ENCODE results near the gene CA12.

The CA12 gene

GRCh38 chr15:63374686-63375520, 6.7 kb downstream of the CA12 start:
- DNase-seq, result no peak

- DNase-seq, result no peak
Measured at GRCh38 chr15:63373866-63374548, 7.6 kb downstream of the CA12 start.

GRCh38 chr15:63373330-63373729, 8.3 kb downstream of the CA12 start:
- DNase-seq, result no peak

- DNase-seq, result no peak
Measured at GRCh38 chr15:63372753-63373152, 8.9 kb downstream of the CA12 start.

GRCh38 chr15:63372018-63372705, 9.5 kb downstream of the CA12 start:
- no peak for DNase-seq

- DNase-seq, result no peak
Measured at GRCh38 chr15:63371297-63371918, 10.2 kb downstream of the CA12 start.

GRCh38 chr15:63370764-63371163, 10.9 kb downstream of the CA12 start:
- DNase-seq, result no peak

GRCh38 chr15:63369781-63370180, 11.9 kb downstream of the CA12 start:
- no peak for DNase-seq

- DNase-seq, result no peak
Measured at GRCh38 chr15:63369296-63369695, 12.3 kb downstream of the CA12 start.

- no peak for DNase-seq
Measured at GRCh38 chr15:63368503-63368902, 13.1 kb downstream of the CA12 start.

GRCh38 chr15:63367900-63368299, 13.7 kb downstream of the CA12 start:
- no peak for DNase-seq

GRCh38 chr15:63367390-63367789, 14.3 kb downstream of the CA12 start:
- DNase-seq, result no peak

- no peak for DNase-seq
Measured at GRCh38 chr15:63366451-63366850, 15.2 kb downstream of the CA12 start.

GRCh38 chr15:63365273-63365680, 16.4 kb downstream of the CA12 start:
- DNase-seq, result no peak

GRCh38 chr15:63364399-63365272, 17.0 kb downstream of the CA12 start:
- no peak for DNase-seq

- DNase-seq, result no peak
Measured at GRCh38 chr15:63363292-63363691, 18.4 kb downstream of the CA12 start.

- no peak for DNase-seq
Measured at GRCh38 chr15:63362885-63363284, 18.8 kb downstream of the CA12 start.

GRCh38 chr15:63362196-63362595, 19.4 kb downstream of the CA12 start:
- no peak for DNase-seq

GRCh38 chr15:63360170-63360569, 21.5 kb downstream of the CA12 start:
- DNase-seq, result no peak

- no peak for DNase-seq
Measured at GRCh38 chr15:63358241-63359029, 23.2 kb downstream of the CA12 start.

GRCh38 chr15:63357731-63358130, 23.9 kb downstream of the CA12 start:
- DNase-seq, result no peak
